ENCODE results near the gene NDUFA8. TPM values are rescaled to one million over a fixed set of nuclear protein-coding genes. Genes with fewer than 3 reads are reported as not detected.

The NDUFA8 gene
- total and polyA plus RNA-seq, 9 of the 15 experiments (the other 6 are each of a cell fraction or from before 2014, with no cell fraction given), result 105 to 212 (median 133) TPM

GRCh38 chr9:122122468-122122867 is 37.1 kb downstream of the NDUFA8 start:
- Histone ChIP-seq H3K9me1 (ENCODE audit: control insufficient read depth, insufficient read depth, low read length) (no peaks in the 10 kb centered on the region), H3K4me3 (no peak overlapping the region), H3K9me3 (replicated peaks; ENCODE audit: control insufficient read depth, insufficient read depth, low read depth, low read length) (no peaks in the 10 kb centered on the region), H3K9ac (ENCODE audit: insufficient read depth in 1 of 2, low read depth in 2 of 2, low read length in 2 of 2) (no peak overlapping the region), H2AFZ (ENCODE audit: low read depth, low read length) (no peak overlapping the region), H3K27me3 (ENCODE audit: control insufficient read depth in 2 of 2, insufficient read depth in 2 of 2, low read length in 2 of 2) (peaks cover 0 to 18% of the 10 kb centered on the region in 2 experiments; a peak in 3 of 5 replicates), H4K20me1 (replicated peaks; ENCODE audit: control insufficient read depth, insufficient read depth, low read length) (peaks cover 15% of the 10 kb centered on the region), H3K36me3 (ENCODE audit: control insufficient read depth, insufficient read depth, low read length) (no peaks in the 10 kb centered on the region), H3K27ac (ENCODE audit: extremely low read depth, low read depth, low read length) (no peak overlapping the region), H3K4me1 (replicated peaks in 1 of 2; ENCODE audit: control insufficient read depth in 2 of 2, insufficient read depth in 2 of 2, low read length in 2 of 2) (peaks cover 0 to 23% of the 10 kb centered on the region in 2 experiments; a peak in 3 of 5 replicates), H3K79me2 (ENCODE audit: control insufficient read depth, insufficient read depth, low read length) (no peaks in the 10 kb centered on the region), H3K4me2 (ENCODE audit: insufficient read depth, low read length) (no peak overlapping the region; the same call in 1 of the 2 replicates)
- CTCF ChIA-PET (ENCODE audit: low intra/inter-chr PET ratio), result interaction anchor here (0.6 to 3.9 kb wide), 9 partner anchors 23 to 869 kb away, joined by 3 to 42 read pairs (median 5); no protein-coding TSS in a partner anchor
- intact Hi-C loops (cut with micrococcal nuclease) (no loop called here), in situ Hi-C loops (cut with MboI) (loop anchor here (5.0 to 10.0 kb wide), 3 partner anchors 230 to 692 kb away; no protein-coding TSS in a partner anchor)
- ATAC-seq, result no peak
- BruUV-seq (replicated peaks), result no TSS peak
- no peak for DNase-seq (ENCODE audit: extremely low read depth in 1 of 4, low spot score in 3 of 4)
- WGBS (ENCODE audit: insufficient coverage, low coverage, missing lambda C conversion rate), result 5% methylated on average over 6 of the region's 6 CpGs
- FAIRE-seq, result no peak
- POLR2A ChIA-PET, result interaction anchor here (2.5 kb wide), 1 partner anchor 228 kb away, joined by 11 read pairs; no protein-coding TSS in a partner anchor
- TF ChIP-seq TAF1 (IDR thresholded peaks at IDR 0.05; ENCODE audit: control insufficient read depth, extremely low read depth, insufficient read depth, low read length, severe bottlenecking) (no peak), GABPB2 (CRISPR knock-in tag; conservative IDR thresholded peaks at IDR 0.05) (no peak), ZNF384 (IDR thresholded peaks at IDR 0.05; ENCODE audit: low read depth, low read length) (no peak), MXI1 (IDR thresholded peaks at IDR 0.05; ENCODE audit: low read depth, low read length) (no peak), BCLAF1 (IDR thresholded peaks at IDR 0.05; ENCODE audit: borderline replicate concordance in 1 of 2, control insufficient read depth in 1 of 2, low read depth in 2 of 2, low read length in 1 of 2) (no peak), KLF6 (CRISPR knock-in tag; IDR thresholded peaks at IDR 0.05; ENCODE audit: borderline replicate concordance) (no peak), GABPA (tag; conservative IDR thresholded peaks at IDR 0.05; ENCODE audit: low read depth) (no peak), ZNF224 (CRISPR knock-in tag; IDR thresholded peaks at IDR 0.05) (no peak), ELF1 (tag; IDR thresholded peaks at IDR 0.05) (no peak), PHB2 (IDR thresholded peaks at IDR 0.05; ENCODE audit: low read depth) (no peak), MYNN (IDR thresholded peaks at IDR 0.05) (no peak), MYNN (CRISPR knock-in tag; IDR thresholded peaks at IDR 0.05) (no peak), PRPF4 (IDR thresholded peaks at IDR 0.05; ENCODE audit: insufficient read depth, low read depth, low read length, poor library complexity, severe bottlenecking) (no peak)
- TF ChIP-seq, protein P1, sequence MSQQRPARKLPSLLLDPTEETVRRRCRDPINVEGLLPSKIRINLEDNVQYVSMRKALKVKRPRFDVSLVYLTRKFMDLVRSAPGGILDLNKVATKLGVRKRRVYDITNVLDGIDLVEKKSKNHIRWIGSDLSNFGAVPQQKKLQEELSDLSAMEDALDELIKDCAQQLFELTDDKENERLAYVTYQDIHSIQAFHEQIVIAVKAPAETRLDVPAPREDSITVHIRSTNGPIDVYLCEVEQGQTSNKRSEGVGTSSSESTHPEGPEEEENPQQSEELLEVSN (IDR thresholded peaks at IDR 0.05; ENCODE audit: borderline replicate concordance in 1 of 2, extremely low read depth in 1 of 2, insufficient read depth in 1 of 2, insufficient read length in 1 of 2, low read depth in 1 of 2, low read length in 1 of 2, poor library complexity in 1 of 2, severe bottlenecking in 1 of 2), result no peak
- TF ChIP-seq, protein P2, sequence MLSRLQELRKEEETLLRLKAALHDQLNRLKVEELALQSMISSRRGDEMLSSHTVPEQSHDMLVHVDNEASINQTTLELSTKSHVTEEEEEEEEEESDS (CRISPR knock-in tag; IDR thresholded peaks at IDR 0.05), result no peak
- TF ChIP-seq, protein P3, sequence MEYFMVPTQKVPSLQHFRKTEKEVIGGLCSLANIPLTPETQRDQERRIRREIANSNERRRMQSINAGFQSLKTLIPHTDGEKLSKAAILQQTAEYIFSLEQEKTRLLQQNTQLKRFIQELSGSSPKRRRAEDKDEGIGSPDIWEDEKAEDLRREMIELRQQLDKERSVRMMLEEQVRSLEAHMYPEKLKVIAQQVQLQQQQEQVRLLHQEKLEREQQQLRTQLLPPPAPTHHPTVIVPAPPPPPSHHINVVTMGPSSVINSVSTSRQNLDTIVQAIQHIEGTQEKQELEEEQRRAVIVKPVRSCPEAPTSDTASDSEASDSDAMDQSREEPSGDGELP (CRISPR knock-in tag; IDR thresholded peaks at IDR 0.05; ENCODE audit: borderline replicate concordance), result no peak

Data from K562 (cell line).